Coronary artery (tissue), 2 donors: Measurements from ENCODE around the gene ENOX1.

ENCODE experiments used
- DNase-seq: peaks from one replicate; pipeline ENCODE4 v3.0.0-alpha.2; 2017; ENCODE audit warnings: low spot score
- H3K27ac ChIP-seq, 2 donors: fragments of 200-600 bp; sonication (generic); one replicate each; pipeline ENCODE4 v1.5.1; 2016 to 2019
- H3K4me3 ChIP-seq: fragments of 200-600 bp; sonication (generic); 2 replicates; pipeline ENCODE4 v1.5.1; 2016; ENCODE audit warnings: mild to moderate bottlenecking, moderate library complexity
- CTCF ChIP-seq: fragments of 200-600 bp; sonication (generic); IDR thresholded peaks from one replicate; pipeline ENCODE4 v1.5.1; 2019; ENCODE audit warnings: antibody characterized with exemption

Gene ENOX1

GRCh38 chr13:43682701-43683100 is 104.1 kb downstream of the ENOX1 start:
- Histone ChIP-seq H3K4me3 (no peak overlapping the region), H3K27ac (no peak overlapping the region)
- TF ChIP-seq CTCF, result no peak
- DNase-seq, result no peak

- Histone ChIP-seq H3K27ac (no peak overlapping the region), H3K4me3 (no peak overlapping the region)
- DNase-seq, result no peak
- no peak for TF ChIP-seq CTCF
Observed at GRCh38 chr13:43676320-43676719, 110.5 kb downstream of the ENOX1 start.

GRCh38 chr13:43675577-43675976 is 111.2 kb downstream of the ENOX1 start:
- no peak overlapping the region for H3K4me3 ChIP-seq
- DNase-seq, result no peak
- H3K27ac ChIP-seq, result no peak overlapping the region
- TF ChIP-seq CTCF, result no peak

- Histone ChIP-seq H3K4me3 (no peak overlapping the region), H3K27ac (no peak overlapping the region)
- DNase-seq, result no peak
- no peak for TF ChIP-seq CTCF
Observed at GRCh38 chr13:43669964-43670363, 116.8 kb downstream of the ENOX1 start.

DNA sequence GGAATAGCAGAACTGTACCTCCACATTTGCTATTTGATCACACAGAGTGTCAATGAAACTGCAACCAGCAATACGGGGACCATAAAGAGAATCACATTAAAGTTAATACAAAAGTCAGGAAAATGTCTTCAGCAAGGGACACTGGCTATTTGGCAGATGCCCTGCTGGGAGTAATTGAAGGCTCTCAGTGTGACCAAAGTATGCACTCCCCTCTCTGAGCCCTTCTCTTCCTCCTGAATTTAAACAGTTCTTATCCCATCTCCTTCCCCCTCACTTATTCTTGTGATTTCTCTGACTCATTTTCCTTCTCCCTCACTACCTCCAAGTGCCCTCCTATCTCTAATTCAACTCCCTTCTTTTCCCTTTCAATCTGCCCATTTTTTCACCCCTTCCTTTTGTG is 117.7 kb downstream of the ENOX1 start:
- TF ChIP-seq CTCF, result no peak
- no peak overlapping the region for H3K27ac ChIP-seq
- DNase-seq, result no peak
- no peak overlapping the region for H3K4me3 ChIP-seq

- H3K27ac ChIP-seq, result no peak overlapping the region
- no peak for TF ChIP-seq CTCF
- no peak for DNase-seq
- no peak overlapping the region for H3K4me3 ChIP-seq
Observed at GRCh38 chr13:43666403-43666802, 120.4 kb downstream of the ENOX1 start.

- DNase-seq, result no peak
- no peak for TF ChIP-seq CTCF
- H3K27ac ChIP-seq, result no peak overlapping the region
- H3K4me3 ChIP-seq, result no peak overlapping the region
Observed at GRCh38 chr13:43665388-43665787, 121.4 kb downstream of the ENOX1 start.
